Panc1 (cell line): Measurements from ENCODE around the gene SBK1. TPM values are rescaled to one million over a fixed set of nuclear protein-coding genes. Genes with fewer than 3 reads are reported as not detected.

Experiments used
- ATAC-seq: fragments of 200-7000 bp; cut with Tn5 transposase; 2 replicates; pipeline ENCODE4 v1.9.1; 2020; ENCODE audit warnings: mild to moderate bottlenecking, moderate library complexity
- BruUV-seq: library from RNA; stranded (reverse); fragments of 400-500 nt; replicated peaks from 2 replicates; lab custom pipeline; 2021; lab: Mats Ljungman, UMichigan
- CTCF ChIA-PET: fragments of 300-600 bp; sonication (Branson Sonifier 250); formaldehyde crosslinking; loops from one replicate; lab custom pipeline; 2022; ENCODE audit warnings: antibody characterized with exemption; lab: Charles Lee
- POLR2A ChIA-PET: fragments of 300-600 bp; sonication (Branson Sonifier 250); formaldehyde crosslinking; loops from one replicate; lab custom pipeline; 2022; ENCODE audit warnings: antibody characterized with exemption; lab: Charles Lee
- DNase-seq: peaks from one replicate; pipeline ENCODE4 v3.0.0-alpha.2; 2010; ENCODE audit warnings: low read depth, low spot score
- H3K27ac ChIP-seq: 2 replicates; pipeline ENCODE4 v1.5.1; 2011; ENCODE audit warnings: mild to moderate bottlenecking, low read length, inconsistent platforms
- H3K27me3 ChIP-seq: fragments of 200-500 bp; sonication (Bioruptor generic); 2 replicates; pipeline ENCODE4 v1.6.0; 2014; ENCODE audit warnings: low read length, inconsistent platforms; ENCODE audit not compliant: control insufficient read depth, insufficient read depth
- H3K36me3 ChIP-seq: fragments of 200-500 bp; sonication (Bioruptor generic); 2 replicates; pipeline ENCODE4 v1.5.1; 2014; ENCODE audit warnings: inconsistent platforms, mild to moderate bottlenecking, low read length, moderate library complexity; ENCODE audit not compliant: control insufficient read depth, insufficient read depth
- H3K4me1 ChIP-seq: 2 replicates; pipeline ENCODE4 v1.5.1; 2011; ENCODE audit warnings: inconsistent platforms, mild to moderate bottlenecking, low read length, moderate library complexity; ENCODE audit not compliant: control insufficient read depth, insufficient read depth
- H3K4me3 ChIP-seq, 2 experiments: 2 replicates each; pipeline ENCODE4 v1.5.1; 2011 to 2012; ENCODE audit warnings: low read depth in 2 of 2, low read length in 2 of 2, mild to moderate bottlenecking in 2 of 2, inconsistent platforms in 1 of 2, moderate library complexity in 1 of 2
- H3K9me3 ChIP-seq: fragments of 200-500 bp; sonication (Bioruptor generic); 2 replicates; pipeline ENCODE4 v1.5.1; 2014; ENCODE audit warnings: low read depth, mild to moderate bottlenecking, inconsistent platforms, low read length, moderate library complexity; ENCODE audit not compliant: control insufficient read depth, insufficient read depth
- POLR2AphosphoS5 ChIP-seq: IDR thresholded peaks from 2 replicates; pipeline ENCODE4 v1.6.1; 2012; ENCODE audit warnings: mild to moderate bottlenecking, low read depth, low read length, moderate library complexity
- SIN3A ChIP-seq: IDR thresholded peaks from 2 replicates; pipeline ENCODE4 v1.6.1; 2012; ENCODE audit warnings: low read depth, mild to moderate bottlenecking, low read length, moderate library complexity, borderline replicate concordance; ENCODE audit not compliant: insufficient read depth
- TCF7L2 ChIP-seq: IDR thresholded peaks from 2 replicates; pipeline ENCODE4 v1.6.1; 2011; ENCODE audit warnings: mild to moderate bottlenecking, low read depth, low read length, inconsistent platforms
- in situ Hi-C: cut with HindIII; loops from 2 replicates; pipeline ENCODE4 v1.10.0; 2016; ENCODE audit warnings: low sequenced_read_pairs, low pct_unique_long_range_greater_than_20kb
- intact Hi-C: fragments of 100-400 bp; cut with micrococcal nuclease; formaldehyde crosslinking; loops from one replicate; pipeline ENCODE4 v1.10.0; 2022; ENCODE audit not compliant: unreplicated experiment
- total RNA-seq: library from RNA; stranded (reverse); gene quantifications from one replicate; pipeline ENCODE4 v1.2.1, GENCODE V29; 2021; ENCODE audit not compliant: unreplicated experiment
- TF ChIP-seq, protein P1 (sequence below): fragments of 450-650 bp; IDR thresholded peaks from 2 replicates; pipeline ENCODE4 v1.5.1; 2017; ENCODE audit warnings: mild to moderate bottlenecking
- TF ChIP-seq, protein P2 (sequence below), 2 experiments: IDR thresholded peaks; 2 replicates each; pipeline ENCODE4 v1.6.1; 2011 to 2012; ENCODE audit warnings: low read depth in 2 of 2, control low read depth in 1 of 2, low read length in 1 of 2, mild to moderate bottlenecking in 1 of 2, moderate library complexity in 1 of 2; ENCODE audit not compliant: insufficient read depth in 1 of 2

The SBK1 gene
- total RNA-seq, 1 experiment from 2014 or later, result 2.4 TPM

DNA sequence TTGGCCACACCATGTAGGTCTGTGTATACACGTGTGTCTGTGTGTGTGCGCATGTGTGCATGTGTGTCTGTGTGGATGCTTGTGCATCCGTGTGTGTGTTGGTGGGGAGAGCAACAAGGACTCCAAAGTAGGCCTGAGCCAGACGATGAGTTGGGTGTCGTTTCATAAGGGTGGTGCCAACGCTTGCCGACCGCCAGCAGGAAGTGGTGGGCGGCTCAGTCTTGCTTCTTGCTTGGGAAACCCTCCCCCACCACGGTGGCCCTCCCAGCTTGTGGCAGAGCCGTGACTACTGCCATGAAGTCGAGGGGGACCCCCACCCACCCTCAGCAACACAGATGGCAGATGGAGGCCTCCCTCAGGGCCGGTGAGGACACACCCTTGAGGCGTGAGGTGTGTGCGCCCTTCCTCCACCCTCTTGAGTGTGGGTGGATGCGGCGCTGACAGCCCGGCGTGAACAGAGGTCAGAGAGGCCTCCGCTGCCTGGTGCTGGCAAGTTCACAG is 17.5 kb downstream of the SBK1 start:
- Histone ChIP-seq H3K27ac (no peak overlapping the region), H3K4me3 (no peak overlapping the region), H3K4me1 (no peaks in the 10 kb centered on the region), H3K9me3 (no peaks in the 10 kb centered on the region), H3K36me3 (no peaks in the 10 kb centered on the region), H3K27me3 (no peaks in the 10 kb centered on the region)
- no peak for DNase-seq
- TF ChIP-seq, protein P1, sequence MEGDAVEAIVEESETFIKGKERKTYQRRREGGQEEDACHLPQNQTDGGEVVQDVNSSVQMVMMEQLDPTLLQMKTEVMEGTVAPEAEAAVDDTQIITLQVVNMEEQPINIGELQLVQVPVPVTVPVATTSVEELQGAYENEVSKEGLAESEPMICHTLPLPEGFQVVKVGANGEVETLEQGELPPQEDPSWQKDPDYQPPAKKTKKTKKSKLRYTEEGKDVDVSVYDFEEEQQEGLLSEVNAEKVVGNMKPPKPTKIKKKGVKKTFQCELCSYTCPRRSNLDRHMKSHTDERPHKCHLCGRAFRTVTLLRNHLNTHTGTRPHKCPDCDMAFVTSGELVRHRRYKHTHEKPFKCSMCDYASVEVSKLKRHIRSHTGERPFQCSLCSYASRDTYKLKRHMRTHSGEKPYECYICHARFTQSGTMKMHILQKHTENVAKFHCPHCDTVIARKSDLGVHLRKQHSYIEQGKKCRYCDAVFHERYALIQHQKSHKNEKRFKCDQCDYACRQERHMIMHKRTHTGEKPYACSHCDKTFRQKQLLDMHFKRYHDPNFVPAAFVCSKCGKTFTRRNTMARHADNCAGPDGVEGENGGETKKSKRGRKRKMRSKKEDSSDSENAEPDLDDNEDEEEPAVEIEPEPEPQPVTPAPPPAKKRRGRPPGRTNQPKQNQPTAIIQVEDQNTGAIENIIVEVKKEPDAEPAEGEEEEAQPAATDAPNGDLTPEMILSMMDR, result no peak
- TF ChIP-seq, protein P2, sequence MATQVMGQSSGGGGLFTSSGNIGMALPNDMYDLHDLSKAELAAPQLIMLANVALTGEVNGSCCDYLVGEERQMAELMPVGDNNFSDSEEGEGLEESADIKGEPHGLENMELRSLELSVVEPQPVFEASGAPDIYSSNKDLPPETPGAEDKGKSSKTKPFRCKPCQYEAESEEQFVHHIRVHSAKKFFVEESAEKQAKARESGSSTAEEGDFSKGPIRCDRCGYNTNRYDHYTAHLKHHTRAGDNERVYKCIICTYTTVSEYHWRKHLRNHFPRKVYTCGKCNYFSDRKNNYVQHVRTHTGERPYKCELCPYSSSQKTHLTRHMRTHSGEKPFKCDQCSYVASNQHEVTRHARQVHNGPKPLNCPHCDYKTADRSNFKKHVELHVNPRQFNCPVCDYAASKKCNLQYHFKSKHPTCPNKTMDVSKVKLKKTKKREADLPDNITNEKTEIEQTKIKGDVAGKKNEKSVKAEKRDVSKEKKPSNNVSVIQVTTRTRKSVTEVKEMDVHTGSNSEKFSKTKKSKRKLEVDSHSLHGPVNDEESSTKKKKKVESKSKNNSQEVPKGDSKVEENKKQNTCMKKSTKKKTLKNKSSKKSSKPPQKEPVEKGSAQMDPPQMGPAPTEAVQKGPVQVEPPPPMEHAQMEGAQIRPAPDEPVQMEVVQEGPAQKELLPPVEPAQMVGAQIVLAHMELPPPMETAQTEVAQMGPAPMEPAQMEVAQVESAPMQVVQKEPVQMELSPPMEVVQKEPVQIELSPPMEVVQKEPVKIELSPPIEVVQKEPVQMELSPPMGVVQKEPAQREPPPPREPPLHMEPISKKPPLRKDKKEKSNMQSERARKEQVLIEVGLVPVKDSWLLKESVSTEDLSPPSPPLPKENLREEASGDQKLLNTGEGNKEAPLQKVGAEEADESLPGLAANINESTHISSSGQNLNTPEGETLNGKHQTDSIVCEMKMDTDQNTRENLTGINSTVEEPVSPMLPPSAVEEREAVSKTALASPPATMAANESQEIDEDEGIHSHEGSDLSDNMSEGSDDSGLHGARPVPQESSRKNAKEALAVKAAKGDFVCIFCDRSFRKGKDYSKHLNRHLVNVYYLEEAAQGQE (IDR thresholded peaks at IDR 0.05; ENCODE audit: insufficient read depth in 1 of 2, low read depth in 2 of 2, low read length in 1 of 2), result no peak
- TF ChIP-seq TCF7L2, result no peak
- no peak for TF ChIP-seq SIN3A
- no peak for TF ChIP-seq POLR2AphosphoS5
- ATAC-seq, result no peak
- POLR2A ChIA-PET, result no interaction called here
- BruUV-seq, result no TSS peak
- CTCF ChIA-PET, result interaction anchor here (0.7 kb wide), 1 partner anchor 11 kb away, joined by 5 read pairs; no protein-coding TSS in a partner anchor
- in situ Hi-C loops (no loop called here), intact Hi-C loops (no loop called here)

DNA sequence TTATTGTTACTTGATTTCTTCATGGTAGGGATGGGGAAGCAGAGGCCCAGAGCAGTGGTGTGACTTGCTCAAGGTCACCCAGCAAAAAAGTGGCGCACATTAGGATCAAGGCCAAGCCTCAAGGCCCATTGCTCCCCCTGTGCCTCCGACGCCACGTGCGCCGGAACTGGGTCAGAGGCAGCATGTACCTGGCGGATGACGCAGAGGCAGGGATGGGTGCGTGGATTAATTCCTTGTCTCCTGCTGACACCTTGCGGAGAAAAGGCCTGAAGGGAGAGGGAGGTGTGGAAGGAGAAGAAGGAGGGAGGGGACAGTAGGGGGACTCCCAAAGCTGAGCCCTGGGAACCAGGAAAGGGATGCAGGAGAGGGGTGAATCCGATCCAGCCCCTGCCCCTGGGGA is 18.5 kb downstream of the SBK1 start:
- no peak overlapping the region for H3K4me3 ChIP-seq
- TF ChIP-seq POLR2AphosphoS5 (no peak), SIN3A (no peak), TCF7L2 (no peak)
- TF ChIP-seq, protein P1, result no peak
- TF ChIP-seq, protein P2 (IDR thresholded peaks at IDR 0.05; ENCODE audit: insufficient read depth in 1 of 2, low read depth in 2 of 2, low read length in 1 of 2), result no peak
- no peaks in the 10 kb centered on the region for H3K36me3 ChIP-seq
- CTCF ChIA-PET, result interaction anchor here (0.6 to 0.7 kb wide), 2 partner anchors 10 to 122 kb away, joined by 4 to 5 read pairs; no protein-coding TSS in a partner anchor
- no peaks in the 10 kb centered on the region for H3K4me1 ChIP-seq
- intact Hi-C loops (no loop called here), in situ Hi-C loops (no loop called here)
- DNase-seq, result no peak
- H3K27ac ChIP-seq, result no peak overlapping the region
- POLR2A ChIA-PET, result interaction anchor here (0.7 kb wide), 1 partner anchor 12 kb away, joined by 5 read pairs; no protein-coding TSS in a partner anchor
- no peaks in the 10 kb centered on the region for H3K9me3 ChIP-seq
- ATAC-seq, result no peak
- no peaks in the 10 kb centered on the region for H3K27me3 ChIP-seq
- BruUV-seq, result no TSS peak
